Kidney (tissue), 14 donors: Measurements from ENCODE around the gene CABLES2. TPM values are rescaled to one million over a fixed set of nuclear protein-coding genes. Genes with fewer than 3 reads are reported as not detected.

ENCODE experiments used
- DNase-seq, 5 donors: peaks; one replicate each; pipeline ENCODE4 v3.0.0-alpha.2; 2013 to 2020
- FAIRE-seq: peaks from 2 replicates; lab custom pipeline; 2012; peaks lifted over from hg19 to GRCh38; lab: Jason Lieb, UNC
- H3K27ac ChIP-seq, 2 donors: one replicate each; pipeline ENCODE4 v1.7.0; 2013; ENCODE audit warnings: low read depth in 2 of 2, low read length in 2 of 2, inconsistent platforms in 1 of 2
- H3K27me3 ChIP-seq: one replicate; pipeline ENCODE4 v1.7.1; 2013; ENCODE audit warnings: low read length, inconsistent platforms; ENCODE audit not compliant: control insufficient read depth, insufficient read depth
- H3K36me3 ChIP-seq, 3 donors: one replicate each; pipeline versions ENCODE4 v1.7.0 to v1.7.1; 2013; ENCODE audit warnings: low read length in 3 of 3, control low read depth in 1 of 3, inconsistent platforms in 1 of 3; ENCODE audit not compliant: insufficient read depth in 3 of 3, control insufficient read depth in 2 of 3
- H3K4me1 ChIP-seq, 3 donors: one replicate each; pipeline versions ENCODE4 v1.7.0 to v1.7.1; 2013; ENCODE audit warnings: low read length in 3 of 3, inconsistent platforms in 1 of 3, low read depth in 1 of 3; ENCODE audit not compliant: control insufficient read depth in 2 of 3, insufficient read depth in 2 of 3
- H3K4me3 ChIP-seq, 3 donors: one replicate each; pipeline versions ENCODE4 v1.7.0 to v1.8.1; 2013; ENCODE audit warnings: low read length in 3 of 3, control low read depth in 1 of 3, inconsistent platforms in 1 of 3
- H3K9ac ChIP-seq, 3 donors: one replicate each; pipeline versions ENCODE4 v1.7.0 to v1.7.1; 2013; ENCODE audit warnings: low read length in 3 of 3, control low read depth in 1 of 3, inconsistent platforms in 1 of 3
- H3K9me3 ChIP-seq, 3 donors: one replicate each; pipeline versions ENCODE4 v1.7.0 to v1.7.1; 2013; ENCODE audit warnings: low read length in 3 of 3, control low read depth in 1 of 3, inconsistent platforms in 1 of 3; ENCODE audit not compliant: control insufficient read depth in 2 of 3, insufficient read depth in 1 of 3
- CTCF ChIP-seq: IDR thresholded peaks from 3 replicates; pipeline ENCODE4 v1.5.1; 2012; ENCODE audit warnings: mild to moderate bottlenecking, moderate library complexity, borderline replicate concordance; ENCODE audit not compliant: insufficient read depth; ENCODE audit errors: extremely low read depth
- intact Hi-C: fragments of 100-400 bp; cut with DNase I; formaldehyde crosslinking; loops from one replicate; pipeline ENCODE4 v1.11.1; 2022
- polyA plus RNA-seq: library from polyadenylated mRNA; stranded (reverse); fragments of 350-450 nt; fragmentation: Illumina TruSeq; extraction: RNeasy Lipid Tissue Mini Kit (QIAGEN cat#74804); gene quantifications from one replicate; pipeline ENCODE4 v1.2.3, GENCODE V29; 2014; ENCODE audit warnings: low read depth, low replicate concordance; ENCODE audit not compliant: insufficient read depth
- total RNA-seq: library from RNA; stranded (reverse); fragmentation: NEBNext Ultra II Directional; extraction: Animal tissue kit (Norgen Biotek cat#: 25700); gene quantifications from one replicate; pipeline ENCODE4 v1.2.1, GENCODE V29; 2021
- donor health status: control.
- donor health status: control.
- donor health status: control.
- donor health status: control.
- donor health status: control.
- donor health status: DM: yes; HTN: yes; CAD: no.
- donor health status: Normal renal cell carcinoma (clear cell type).

CABLES2 gene
- total and polyA plus RNA-seq, 2 donors from 2014 or later = 2.0 to 4.5 TPM

- no peak for DNase-seq
- H3K4me3 ChIP-seq = no peak overlapping the region
- TF ChIP-seq CTCF = no peak
- H3K9ac ChIP-seq = no peak overlapping the region
- peaks cover 0 to 4% (median 0%) of the 10 kb centered on the region in 3 donors for H3K36me3 ChIP-seq
- no peak for FAIRE-seq
- peaks cover 0 to 8% (median 0%) of the 10 kb centered on the region in 3 donors for H3K4me1 ChIP-seq
- H3K27me3 ChIP-seq = no peaks in the 10 kb centered on the region
- peaks cover 0 to 3% (median 0%) of the 10 kb centered on the region in 3 donors for H3K9me3 ChIP-seq
- intact Hi-C loops = no loop called here
- no peak overlapping the region for H3K27ac ChIP-seq
Observed at GRCh38 chr20:62421716-62421990, 14.6 kb upstream of the CABLES2 start.

GRCh38 chr20:62420846-62421715 is 14.0 kb upstream of the CABLES2 start:
- peaks cover 0 to 3% (median 0%) of the 10 kb centered on the region in 3 donors for H3K9me3 ChIP-seq
- H3K4me3 ChIP-seq = no peak overlapping the region
- H3K27me3 ChIP-seq = no peaks in the 10 kb centered on the region
- intact Hi-C loops = no loop called here
- peaks cover 0 to 3% (median 0%) of the 10 kb centered on the region in 3 donors for H3K4me1 ChIP-seq
- H3K36me3 ChIP-seq = peaks cover 0 to 4% (median 0%) of the 10 kb centered on the region in 3 donors
- H3K27ac ChIP-seq = no peak overlapping the region
- H3K9ac ChIP-seq = no peak overlapping the region
- no peak for DNase-seq
- TF ChIP-seq CTCF = no peak
- no peak for FAIRE-seq

GRCh38 chr20:62419759-62420158 is 12.7 kb upstream of the CABLES2 start:
- peaks cover 0 to 4% (median 0%) of the 10 kb centered on the region in 3 donors for H3K36me3 ChIP-seq
- no peak overlapping the region for H3K27ac ChIP-seq
- no peak for DNase-seq
- no peak for TF ChIP-seq CTCF
- H3K9ac ChIP-seq = no peak overlapping the region
- H3K9me3 ChIP-seq = peaks cover 0 to 3% (median 0%) of the 10 kb centered on the region in 3 donors
- H3K27me3 ChIP-seq = no peaks in the 10 kb centered on the region
- no peak for FAIRE-seq
- H3K4me1 ChIP-seq = peaks cover 0 to 3% (median 0%) of the 10 kb centered on the region in 3 donors
- intact Hi-C loops = no loop called here
- no peak overlapping the region for H3K4me3 ChIP-seq
